ENCODE results near the gene LZTS2. TPM values are rescaled to one million over a fixed set of nuclear protein-coding genes. Genes with fewer than 3 reads are reported as not detected.

Gene LZTS2
- total and polyA plus RNA-seq, 10 of the 15 experiments (the other 5 are each of a cell fraction or from before 2014, with no cell fraction given): 0.08 to 13.4 (median 7.2) TPM

- TF ChIP-seq PAX5 (IDR thresholded peaks at IDR 0.05; ENCODE audit: borderline replicate concordance, low read depth, low read length) (peak; percentile 71; the same call in 1 of the 2 replicates), YBX1 (IDR thresholded peaks at IDR 0.05) (no peak), MEF2A (IDR thresholded peaks at IDR 0.05; ENCODE audit: insufficient read depth, low read depth, low read length) (0 out of 2 replicates have a peak, but pooled peaks have one; percentile 14), ESRRA (IDR thresholded peaks at IDR 0.05; ENCODE audit: low read length) (no peak), E2F8 (IDR thresholded peaks at IDR 0.05; ENCODE audit: low read depth, partially characterized antibody) (peak; percentile 23), IKZF1 (conservative IDR thresholded peaks at IDR 0.05) (peak; percentile 71), CHD2 (IDR thresholded peaks at IDR 0.05; ENCODE audit: borderline replicate concordance, low read depth, low read length) (0 out of 2 replicates have a peak, but pooled peaks have one; percentile 18), MTA2 (IDR thresholded peaks at IDR 0.05; ENCODE audit: low read depth) (peak; percentile 24; the same call in 1 of the 2 replicates), JUND (IDR thresholded peaks at IDR 0.05; ENCODE audit: low read depth, low read length) (0 out of 2 replicates have a peak, but pooled peaks have one; percentile 33), ATF3 (IDR thresholded peaks at IDR 0.05; ENCODE audit: borderline replicate concordance, extremely low read depth, low read depth, low read length) (no peak), RUNX3 (IDR thresholded peaks at IDR 0.05; ENCODE audit: low read length) (peak; percentile 40)
These were observed 13.1 kb downstream of the LZTS2 start (continued) for GRCh38 chr10:101012525-101013364.
